Renal pelvis (tissue), 12 donors: ENCODE results near the gene CTIF. TPM values are rescaled to one million over a fixed set of nuclear protein-coding genes. Genes with fewer than 3 reads are reported as not detected.
"Not testable (repeated sequence)": the region's sequence is repeated elsewhere in the genome, so short reads cannot be mapped to it uniquely, and the experiment has no call there.

Experiments
- DNase-seq: peaks from one replicate; pipeline ENCODE4 v3.0.0-alpha.2; 2013
- long read RNA-seq, 16 experiments: transcript quantifications; one replicate each; lab custom pipeline, GENCODE V29; 2026
- polyA plus RNA-seq, 3 donors: library from polyadenylated mRNA; unstranded; fragments of 120-200 nt; gene quantifications; one replicate each; pipeline ENCODE4 v1.2.1, GENCODE V29; 2013; ENCODE audit not compliant: insufficient read length in 3 of 3

Gene CTIF
- 10 to 100 TPM; 21.1 to 23.7 (median 22.9) TPM for polyA plus RNA-seq
- long read RNA-seq, donor 1, result 0 reads
- long read RNA-seq, donor 2, full-length matches to known transcripts, result 1 of 1 reads
- long read RNA-seq, donor 2, partial matches to known transcripts, result 0 of 1 reads
- long read RNA-seq, donor 2, other reads (novel, unspliced or antisense), result 0 of 1 reads
- long read RNA-seq, donor 3, full-length matches to known transcripts, result 2 of 2 reads
- long read RNA-seq, donor 3, partial matches to known transcripts, result 0 of 2 reads
- long read RNA-seq, donor 3, other reads (novel, unspliced or antisense), result 0 of 2 reads
- long read RNA-seq, donor 4, full-length matches to known transcripts, result 2 of 2 reads
- long read RNA-seq, donor 4, partial matches to known transcripts, result 0 of 2 reads
- long read RNA-seq, donor 4, other reads (novel, unspliced or antisense), result 0 of 2 reads
- long read RNA-seq, donor 5, full-length matches to known transcripts, result 1 of 1 reads
- long read RNA-seq, donor 5, partial matches to known transcripts, result 0 of 1 reads
- long read RNA-seq, donor 5, other reads (novel, unspliced or antisense), result 0 of 1 reads
- long read RNA-seq, donor 6, full-length matches to known transcripts, result 3 of 3 reads
- long read RNA-seq, donor 6, partial matches to known transcripts, result 0 of 3 reads
- long read RNA-seq, donor 6, other reads (novel, unspliced or antisense), result 0 of 3 reads
- long read RNA-seq, donor 7, partial matches to known transcripts, result 0 of 1 reads
- long read RNA-seq, donor 7, other reads (novel, unspliced or antisense), result 0 of 1 reads
- long read RNA-seq, donor 8, full-length matches to known transcripts, result 2 of 2 reads
- long read RNA-seq, donor 8, partial matches to known transcripts, result 0 of 2 reads
- long read RNA-seq, donor 8, other reads (novel, unspliced or antisense), result 0 of 2 reads
- long read RNA-seq, donor 9, full-length matches to known transcripts, result 3 of 3 reads
- long read RNA-seq, donor 9, partial matches to known transcripts, result 0 of 3 reads
- long read RNA-seq, donor 9, other reads (novel, unspliced or antisense), result 0 of 3 reads
- long read RNA-seq, donor 10, partial matches to known transcripts, result 0 of 1 reads
- long read RNA-seq, donor 10, other reads (novel, unspliced or antisense), result 0 of 1 reads
- long read RNA-seq, donor 11, partial matches to known transcripts, result 0 of 1 reads
- long read RNA-seq, donor 11, other reads (novel, unspliced or antisense), result 0 of 1 reads
- long read RNA-seq, donor 12, full-length matches to known transcripts, result 1 of 11 reads
- long read RNA-seq, donor 12, partial matches to known transcripts, result 10 of 11 reads
- long read RNA-seq, donor 12, other reads (novel, unspliced or antisense), result 0 of 11 reads
- long read RNA-seq, donor 13, result 0 reads
- long read RNA-seq, donor 14, result 0 reads
- long read RNA-seq, donor 15, result 0 reads
- long read RNA-seq, donor 16, partial matches to known transcripts, result 0 of 2 reads
- long read RNA-seq, donor 16, other reads (novel, unspliced or antisense), result 0 of 2 reads

GRCh38 chr18:48538531-48539405 lies at the start of gene CTIF:
TSS of gene CTIF (plus strand) at chr18:48539031. CDS start at chr18:48619566, 80,535 bp downstream.
- DNase-seq, result peak; percentile 98

- no peak for DNase-seq
Observed at GRCh38 chr18:48490641-48491293, 48.1 kb upstream of the CTIF start.

- no peak for DNase-seq
Observed at GRCh38 chr18:48492880-48493279, 46.0 kb upstream of the CTIF start.

DNA sequence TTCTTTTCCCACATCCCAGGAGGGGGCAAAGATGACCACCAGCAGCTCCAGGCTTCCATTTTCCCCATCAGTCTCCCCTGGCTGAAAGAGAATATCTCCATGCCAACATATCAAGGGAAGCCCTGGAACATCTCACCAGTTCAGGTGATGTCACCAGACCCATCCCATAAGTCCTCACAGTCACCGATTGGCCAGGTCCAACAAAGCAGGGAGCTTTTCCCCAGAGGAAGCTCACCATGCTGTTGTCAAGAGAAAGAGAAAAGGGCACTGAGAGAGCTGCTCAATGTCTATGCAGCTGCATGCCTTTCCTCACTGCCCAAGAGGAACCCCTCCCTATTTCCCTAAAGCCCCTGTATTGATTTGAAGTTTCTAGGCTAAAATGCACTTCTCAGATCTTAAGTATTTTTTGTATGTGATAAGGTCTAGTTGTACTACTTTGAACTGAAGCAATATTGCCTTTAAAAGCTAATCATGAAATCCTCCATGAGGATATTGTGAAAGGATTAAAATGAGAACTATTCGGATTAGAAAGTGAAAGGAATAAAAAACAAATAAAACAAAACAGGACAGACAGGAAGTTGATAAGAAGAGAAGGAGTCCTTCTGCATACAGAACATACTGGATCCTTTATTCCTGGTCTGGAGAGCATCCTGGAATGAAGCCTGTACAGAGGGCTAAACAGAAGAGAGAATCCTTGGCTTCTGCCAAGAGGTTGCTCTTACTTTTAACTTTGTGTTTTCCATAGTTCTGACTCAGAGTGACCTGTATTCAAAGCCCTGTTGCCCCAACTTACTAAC lies 45.2 kb upstream of the CTIF start:
- no peak for DNase-seq

GRCh38 chr18:48497863-48498262 lies 41.0 kb upstream of the CTIF start:
- DNase-seq, result no peak

GRCh38 chr18:48500517-48500916 lies 38.3 kb upstream of the CTIF start:
- no peak for DNase-seq

GRCh38 chr18:48502906-48503305 lies 35.9 kb upstream of the CTIF start:
- DNase-seq, result no peak

GRCh38 chr18:48504819-48505218 lies 34.0 kb upstream of the CTIF start:
- DNase-seq, result no peak

DNA sequence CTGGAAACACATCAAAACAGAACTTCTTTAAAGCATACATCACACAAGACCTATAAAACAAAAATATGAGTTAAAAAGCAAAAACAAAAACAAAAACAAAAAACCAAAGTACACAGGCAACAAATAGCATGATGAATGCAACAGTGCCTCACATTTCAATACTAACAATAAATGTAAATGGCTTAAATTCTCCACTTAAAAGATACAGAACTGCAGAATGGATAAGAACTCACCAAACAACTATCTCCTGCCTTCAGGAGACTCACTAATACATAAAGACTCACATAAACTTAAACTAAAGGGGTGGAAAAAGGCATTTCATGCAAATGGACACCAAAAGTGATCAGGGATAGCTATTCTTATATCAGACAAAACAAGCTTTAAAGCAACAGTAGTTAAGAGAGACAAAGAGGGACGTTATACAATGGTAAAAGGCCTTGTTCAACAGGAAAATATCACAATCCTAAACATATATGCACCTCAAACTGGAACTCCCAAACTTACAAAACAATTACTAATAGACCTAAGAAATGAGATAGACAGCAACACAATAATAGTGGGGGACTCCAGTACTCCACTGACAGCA lies 31.8 kb upstream of the CTIF start:
- not testable (repeated sequence) for DNase-seq

DNA sequence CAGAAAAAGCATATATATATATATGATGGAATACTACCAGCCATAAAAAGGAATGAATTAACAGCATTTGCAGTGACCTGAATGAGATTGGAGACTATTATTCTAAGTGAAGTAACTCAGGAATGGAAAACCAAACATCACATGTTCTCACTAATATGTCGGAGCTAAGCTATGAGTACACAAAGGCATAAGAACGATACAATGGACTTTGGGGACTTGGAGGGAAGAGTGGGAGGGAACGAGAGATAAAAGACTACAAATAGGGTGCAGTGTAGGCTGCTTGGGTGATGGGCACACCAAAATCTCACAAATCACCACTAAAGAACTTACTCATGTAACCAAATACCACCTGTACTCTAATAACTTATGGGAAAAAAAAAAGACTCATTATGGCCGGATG lies 26.3 kb upstream of the CTIF start:
- not testable (repeated sequence) for DNase-seq

GRCh38 chr18:48514786-48515185 lies 24.0 kb upstream of the CTIF start:
- no peak for DNase-seq

DNA sequence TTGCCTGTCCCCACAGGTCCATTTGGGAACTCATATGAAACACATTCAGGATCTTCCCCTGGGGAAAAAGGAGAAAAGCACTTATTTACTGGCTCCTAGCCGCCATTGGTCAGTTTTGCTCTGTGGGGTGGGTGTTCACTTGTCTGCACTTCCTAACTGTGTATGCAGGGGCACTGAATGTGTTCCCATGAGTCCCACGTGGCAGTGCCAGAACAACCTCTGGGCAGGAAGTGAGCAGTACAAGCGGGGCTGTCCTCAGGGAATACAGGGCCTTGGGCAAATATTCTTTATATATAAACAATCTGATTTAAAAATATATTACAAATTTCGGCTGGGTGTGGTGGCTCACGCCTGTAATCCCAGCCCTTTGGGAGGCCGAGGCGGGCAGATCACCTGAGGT lies 21.8 kb upstream of the CTIF start:
- DNase-seq, result no peak

DNA sequence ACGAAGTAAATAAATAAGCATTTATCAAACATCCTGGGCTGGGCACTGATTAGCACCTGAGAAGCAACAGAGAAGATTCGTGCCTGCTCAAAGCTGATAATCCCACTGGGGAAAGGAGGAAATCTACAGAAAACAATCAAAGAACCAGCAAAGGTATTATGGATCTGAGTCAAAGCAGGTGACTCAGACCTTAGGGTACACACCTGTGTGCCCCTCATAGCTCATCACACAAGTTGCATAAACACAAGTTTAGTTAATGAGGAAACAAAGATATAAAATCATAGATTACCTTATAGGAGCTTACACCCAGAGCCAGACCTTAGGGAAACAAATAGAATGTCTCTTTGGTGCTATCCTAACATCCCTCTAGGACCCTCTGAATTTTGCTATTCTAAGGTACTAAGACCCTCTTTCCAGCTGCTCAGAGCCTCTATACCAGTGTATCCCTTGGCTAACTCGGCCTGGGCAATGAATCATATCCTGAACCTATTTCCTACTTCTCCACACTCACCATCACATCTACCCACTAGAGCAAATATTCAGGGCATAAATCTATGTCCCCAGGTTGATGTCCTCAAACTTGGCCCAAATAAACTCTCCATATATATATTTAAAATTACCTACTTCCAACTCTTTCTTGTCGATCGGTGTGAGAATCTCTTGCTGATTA lies 19.3 kb upstream of the CTIF start:
- no peak for DNase-seq

- DNase-seq, result no peak
Observed at GRCh38 chr18:48521723-48522122, 17.1 kb upstream of the CTIF start.

GRCh38 chr18:48525671-48526070 lies 13.2 kb upstream of the CTIF start:
- no peak for DNase-seq

DNA sequence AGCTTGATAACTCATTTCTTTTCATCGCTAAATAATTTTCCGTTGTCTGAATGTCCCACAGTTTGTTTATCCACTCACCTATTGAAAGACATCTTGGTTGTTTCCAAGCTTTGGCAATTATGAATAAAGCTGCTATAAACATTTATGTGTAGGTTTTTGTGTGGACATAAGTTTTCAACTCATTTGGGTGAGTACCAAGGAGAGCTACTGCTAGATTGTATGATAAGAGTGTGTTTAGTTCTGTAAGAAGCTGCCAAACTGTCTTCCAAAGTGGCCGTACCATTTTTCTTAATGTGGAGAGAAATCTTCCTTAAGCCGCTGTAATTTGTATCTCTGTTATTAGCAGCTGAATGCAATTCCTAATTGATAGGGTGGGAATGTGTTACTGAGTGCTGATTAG lies 11.4 kb upstream of the CTIF start:
- DNase-seq, result no peak

DNA sequence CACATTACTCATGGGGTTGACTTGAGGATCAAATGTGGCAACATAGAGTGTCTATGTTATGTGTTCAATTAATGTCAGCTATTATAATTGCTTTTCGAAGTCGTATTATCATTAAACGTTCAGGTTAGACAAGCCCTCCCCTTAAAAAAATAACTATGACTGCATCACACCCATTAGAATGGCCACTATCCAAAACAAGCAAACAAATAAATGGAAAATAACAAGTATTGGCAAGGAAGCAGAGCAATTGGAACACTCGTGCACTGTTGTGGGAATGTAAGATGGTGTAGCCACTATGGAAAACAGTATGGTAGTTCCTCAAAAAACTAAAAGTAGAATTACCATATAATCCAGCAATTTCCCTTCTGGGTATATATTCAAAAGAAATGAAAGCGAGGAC lies 10.0 kb upstream of the CTIF start:
- no peak for DNase-seq

- no peak for DNase-seq
Observed at GRCh38 chr18:48529796-48530195, 9.0 kb upstream of the CTIF start.
